Measurements from ENCODE around the gene MME. TPM values are rescaled to one million over a fixed set of nuclear protein-coding genes. Genes with fewer than 3 reads are reported as not detected.

Gene MME
- polyA plus RNA-seq, 4 donors = 403 to 536 (median 478) TPM

DNA sequence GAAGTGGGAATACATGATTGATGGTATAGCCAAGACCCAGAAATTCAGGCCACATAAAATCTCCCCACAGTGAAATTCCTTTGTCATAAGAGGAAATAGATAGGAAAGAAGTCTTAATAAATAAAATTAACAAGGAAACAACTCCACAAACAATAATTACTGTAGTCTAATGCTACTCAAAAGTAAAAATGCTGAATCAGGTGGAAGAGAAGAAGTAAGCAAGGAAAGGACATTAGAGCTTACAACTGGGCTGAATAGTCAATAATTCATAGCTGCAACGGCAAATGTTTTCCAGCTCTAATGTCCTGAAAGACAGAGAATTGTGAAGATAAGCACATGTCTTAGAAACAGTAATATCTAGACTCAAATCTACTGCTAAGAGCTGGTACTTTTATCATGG lies 149.0 kb downstream of the MME start:
- no peak for DNase-seq (ENCODE audit: low read depth in 4 of 4, low spot score in 3 of 4)

- DNase-seq (ENCODE audit: low read depth in 4 of 4, low spot score in 3 of 4) = no peak
Observed at GRCh38 chr3:155230382-155230781, 150.3 kb downstream of the MME start.

DNA sequence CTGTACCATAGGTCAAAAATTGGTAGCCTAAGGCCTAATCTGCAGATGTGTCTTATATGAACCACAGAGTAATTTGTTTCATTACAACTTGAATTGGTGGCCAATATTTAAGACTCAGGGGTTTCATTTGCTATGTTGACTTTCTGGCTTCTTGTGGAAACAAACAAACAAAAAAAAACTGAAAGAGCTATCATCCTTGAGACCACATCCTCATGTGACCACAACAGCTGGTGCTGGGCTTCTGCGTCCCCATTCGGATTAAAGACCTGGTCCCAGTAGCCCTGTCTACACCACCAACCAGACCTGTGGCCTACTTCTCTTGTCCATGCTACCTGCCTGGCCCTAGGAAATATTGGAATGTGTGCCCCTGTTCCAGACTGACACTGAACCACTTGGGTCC lies 151.7 kb downstream of the MME start:
- DNase-seq (ENCODE audit: low read depth in 4 of 4, low spot score in 3 of 4) = no peak

- no peak for DNase-seq (ENCODE audit: low read depth in 4 of 4, low spot score in 3 of 4)
Observed at GRCh38 chr3:155232605-155233004, 152.5 kb downstream of the MME start.

DNA sequence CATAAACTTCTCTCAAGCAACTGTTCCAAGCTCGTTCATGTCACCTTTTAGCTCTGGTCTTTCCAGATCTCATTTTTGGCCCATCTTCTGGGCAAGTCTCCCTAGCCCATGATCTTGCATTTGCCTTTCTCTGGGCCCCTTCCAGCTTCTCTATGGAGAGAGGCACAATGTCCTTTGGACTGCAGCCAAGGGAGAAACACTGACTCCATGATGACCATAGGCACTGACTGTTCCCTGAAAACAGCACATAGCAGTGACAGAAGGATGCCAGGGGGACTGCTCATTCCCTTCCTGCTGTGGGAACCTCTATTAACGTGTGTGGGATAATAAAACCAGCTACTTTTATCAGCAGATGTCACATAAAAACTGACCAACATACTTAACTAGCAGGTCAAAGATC lies 153.1 kb downstream of the MME start:
- DNase-seq (ENCODE audit: low read depth in 4 of 4, low spot score in 3 of 4) = no peak

Other genes starting within 250 kb of the MME start
- 1 to 10 TPM; 1.2 to 3.3 (median 1.9) TPM for gene STRIT1, start 213.4 kb downstream of the MME start, polyA plus RNA-seq (ENCODE audit: insufficient read length in 4 of 4)

Data from right renal pelvis (tissue), 4 donors.